ENCODE measurements around the gene SFRP2. TPM values are rescaled to one million over a fixed set of nuclear protein-coding genes. Genes with fewer than 3 reads are reported as not detected.

The SFRP2 gene
- total RNA-seq, 1 experiment from 2014 or later, result not detected

GRCh38 chr4:153809307-153809706 lies 20.4 kb upstream of the SFRP2 start:
- POLR2A ChIA-PET, result no interaction called here
- no peak for TF ChIP-seq CTCF (IDR thresholded peaks at IDR 0.05; ENCODE audit: insufficient read depth in 1 of 2, low read depth in 1 of 2, low read length in 1 of 2, severe bottlenecking in 1 of 2, unreplicated experiment in 1 of 2)
- Mint-ChIP-seq H3K4me1 (ENCODE audit: low read depth, unreplicated experiment) (peaks cover 7% of the 10 kb centered on the region), H3K27me3 (ENCODE audit: insufficient read depth, unreplicated experiment) (peaks cover 3% of the 10 kb centered on the region), H3K27ac (ENCODE audit: unreplicated experiment) (no peak overlapping the region), H3K4me3 (ENCODE audit: unreplicated experiment) (no peak overlapping the region), H3K36me3 (ENCODE audit: insufficient read depth, unreplicated experiment) (no peaks in the 10 kb centered on the region), H3K9me3 (ENCODE audit: unreplicated experiment) (no peaks in the 10 kb centered on the region)
- no peaks in the 10 kb centered on the region for H3K4me1 ChIP-seq
- no peak for DNase-seq
- CTCF ChIA-PET, result no interaction called here
- H3K27me3 ChIP-seq (replicated peaks; ENCODE audit: control insufficient read depth, insufficient read depth, low read length), result no peaks in the 10 kb centered on the region
- no TSS peak for BruUV-seq (replicated peaks)
- H3K36me3 ChIP-seq (ENCODE audit: control insufficient read depth, insufficient read depth, low read length), result no peaks in the 10 kb centered on the region
- H3K4me3 ChIP-seq (ENCODE audit: low read depth, low read length), result no peak overlapping the region
- no peaks in the 10 kb centered on the region for H3K9me3 ChIP-seq
- intact Hi-C loops (cut with micrococcal nuclease; ENCODE audit: unreplicated experiment), result no loop called here

GRCh38 chr4:153808175-153808574 lies 19.3 kb upstream of the SFRP2 start:
- Histone ChIP-seq H3K27me3 (replicated peaks; ENCODE audit: control insufficient read depth, insufficient read depth, low read length) (no peaks in the 10 kb centered on the region), H3K36me3 (ENCODE audit: control insufficient read depth, insufficient read depth, low read length) (no peaks in the 10 kb centered on the region), H3K9me3 (no peaks in the 10 kb centered on the region), H3K4me3 (ENCODE audit: low read depth, low read length) (no peak overlapping the region), H3K4me1 (no peaks in the 10 kb centered on the region)
- Mint-ChIP-seq H3K4me3 (ENCODE audit: unreplicated experiment) (no peak overlapping the region), H3K9me3 (ENCODE audit: unreplicated experiment) (no peaks in the 10 kb centered on the region), H3K27me3 (ENCODE audit: insufficient read depth, unreplicated experiment) (peaks cover 3% of the 10 kb centered on the region), H3K4me1 (ENCODE audit: low read depth, unreplicated experiment) (peaks cover 7% of the 10 kb centered on the region), H3K36me3 (ENCODE audit: insufficient read depth, unreplicated experiment) (no peaks in the 10 kb centered on the region), H3K27ac (ENCODE audit: unreplicated experiment) (no peak overlapping the region)
- CTCF ChIA-PET, result no interaction called here
- intact Hi-C loops (cut with micrococcal nuclease; ENCODE audit: unreplicated experiment), result no loop called here
- POLR2A ChIA-PET, result no interaction called here
- no TSS peak for BruUV-seq (replicated peaks)
- TF ChIP-seq CTCF (IDR thresholded peaks at IDR 0.05; ENCODE audit: insufficient read depth in 1 of 2, low read depth in 1 of 2, low read length in 1 of 2, severe bottlenecking in 1 of 2, unreplicated experiment in 1 of 2), result no peak
- no peak for DNase-seq

- Mint-ChIP-seq H3K4me3 (ENCODE audit: unreplicated experiment) (no peak overlapping the region), H3K9me3 (ENCODE audit: unreplicated experiment) (no peaks in the 10 kb centered on the region), H3K27me3 (ENCODE audit: insufficient read depth, unreplicated experiment) (peaks cover 3% of the 10 kb centered on the region), H3K4me1 (ENCODE audit: low read depth, unreplicated experiment) (peaks cover 7% of the 10 kb centered on the region), H3K27ac (ENCODE audit: unreplicated experiment) (no peak overlapping the region), H3K36me3 (ENCODE audit: insufficient read depth, unreplicated experiment) (no peaks in the 10 kb centered on the region)
- no TSS peak for BruUV-seq (replicated peaks)
- no peak for TF ChIP-seq CTCF (IDR thresholded peaks at IDR 0.05; ENCODE audit: insufficient read depth in 1 of 2, low read depth in 1 of 2, low read length in 1 of 2, severe bottlenecking in 1 of 2, unreplicated experiment in 1 of 2)
- intact Hi-C loops (cut with micrococcal nuclease; ENCODE audit: unreplicated experiment), result no loop called here
- CTCF ChIA-PET, result no interaction called here
- no peaks in the 10 kb centered on the region for H3K9me3 ChIP-seq
- no peaks in the 10 kb centered on the region for H3K4me1 ChIP-seq
- H3K27me3 ChIP-seq (replicated peaks; ENCODE audit: control insufficient read depth, insufficient read depth, low read length), result no peaks in the 10 kb centered on the region
- POLR2A ChIA-PET, result no interaction called here
- no peaks in the 10 kb centered on the region for H3K36me3 ChIP-seq (ENCODE audit: control insufficient read depth, insufficient read depth, low read length)
- H3K4me3 ChIP-seq (ENCODE audit: low read depth, low read length), result no peak overlapping the region
- DNase-seq, result no peak
These were observed 17.2 kb upstream of the SFRP2 start for GRCh38 chr4:153806073-153806472.

Data from Caco-2 (cell line).